K562 (cell line): ENCODE data around the gene AGA. TPM values are rescaled to one million over a fixed set of nuclear protein-coding genes. Genes with fewer than 3 reads are reported as not detected.

Experiments used
- ATAC-seq: fragments of 200-7000 bp; cut with Tn5 transposase; 3 replicates; pipeline ENCODE4 v1.9.1; 2020; ENCODE audit warnings: moderate library complexity
- BruUV-seq: library from RNA; stranded (reverse); fragments of 400-500 nt; replicated peaks from 2 replicates; lab custom pipeline; 2021; lab: Mats Ljungman, UMichigan
- CTCF ChIA-PET: fragments of 300-600 bp; formaldehyde crosslinking; extraction: SDS; loops from one replicate; lab custom pipeline; 2021; ENCODE audit warnings: low intra/inter-chr PET ratio; lab: Yijun Ruan, JAX
- POLR2A ChIA-PET: fragments of 300-600, 350-650 bp; sonication (Branson Sonifier 250); formaldehyde crosslinking; extraction: SDS; loops from one replicate; lab custom pipeline; 2021; ENCODE audit warnings: antibody characterized with exemption, inconsistent platforms; lab: Yijun Ruan, JAX
- DNase-seq, 4 experiments: peaks; one replicate each; pipeline versions ENCODE4 v3.0.0 to v3.0.0-alpha.2; 2011 to 2018; ENCODE audit warnings: low spot score in 3 of 4, mixed read lengths in 3 of 4; ENCODE audit errors: extremely low read depth in 1 of 4
- FAIRE-seq: peaks from 2 replicates; lab custom pipeline; 2011; peaks lifted over from hg19 to GRCh38; lab: Jason Lieb, UNC
- H2AFZ ChIP-seq: 2 replicates; pipeline ENCODE4 v1.6.0; 2011; ENCODE audit warnings: low read depth, low read length, control low read depth, inconsistent platforms
- H3K27ac ChIP-seq: fragments of 200-600 bp; 3 replicates; pipeline ENCODE4 v1.8.0; 2011; ENCODE audit warnings: low read depth, mild to moderate bottlenecking, control low read depth, inconsistent platforms, low read length, moderate library complexity, mixed read lengths; ENCODE audit errors: extremely low read depth
- H3K27me3 ChIP-seq, 2 experiments: fragments of 300-600 bp in 1 of 2; 2 replicates in 1 of 2; 3 replicates in 1 of 2; pipeline versions ENCODE4 v1.6.0 to v1.8.0; 2011; ENCODE audit warnings: inconsistent platforms in 2 of 2, low read length in 2 of 2, mild to moderate bottlenecking in 1 of 2, mixed read lengths in 1 of 2, moderate library complexity in 1 of 2; ENCODE audit not compliant: control insufficient read depth in 2 of 2, insufficient read depth in 2 of 2
- H3K36me3 ChIP-seq: fragments of 300-600 bp; 3 replicates; pipeline ENCODE4 v1.8.0; 2011; ENCODE audit warnings: mild to moderate bottlenecking, low read length, inconsistent platforms; ENCODE audit not compliant: control insufficient read depth, insufficient read depth
- H3K4me1 ChIP-seq, 2 experiments: fragments of 200-600 bp in 1 of 2; replicated peaks in 1 of 2; 2 replicates in 1 of 2; 3 replicates in 1 of 2; pipeline versions ENCODE4 v1.5.1 to v1.8.0; 2011; ENCODE audit warnings: inconsistent platforms in 2 of 2, low read length in 2 of 2, mild to moderate bottlenecking in 1 of 2, mixed read lengths in 1 of 2, moderate library complexity in 1 of 2; ENCODE audit not compliant: control insufficient read depth in 2 of 2, insufficient read depth in 2 of 2
- H3K4me2 ChIP-seq: 2 replicates; pipeline ENCODE4 v1.6.1; 2011; ENCODE audit warnings: low read length, control low read depth, inconsistent platforms, mixed read lengths; ENCODE audit not compliant: insufficient read depth
- H3K4me3 ChIP-seq: fragments of 200-600 bp; sonication (generic), shearing (Covaris generic); 2 replicates; pipeline ENCODE4 v1.5.1; 2016; ENCODE audit warnings: control low read depth, inconsistent platforms
- H3K79me2 ChIP-seq: fragments of 200-600 bp; 3 replicates; pipeline ENCODE4 v1.8.0; 2011; ENCODE audit warnings: low read length, inconsistent platforms; ENCODE audit not compliant: control insufficient read depth, insufficient read depth
- H3K9ac ChIP-seq, 2 experiments: 2 replicates each; pipeline versions ENCODE4 v1.6.0 to v1.6.1; 2011; ENCODE audit warnings: low read depth in 2 of 2, low read length in 2 of 2, control low read depth in 1 of 2, inconsistent platforms in 1 of 2, mild to moderate bottlenecking in 1 of 2, mixed read lengths in 1 of 2; ENCODE audit not compliant: insufficient read depth in 1 of 2
- H3K9me1 ChIP-seq: one replicate; pipeline ENCODE4 v1.6.0; 2011; ENCODE audit warnings: inconsistent platforms, mild to moderate bottlenecking, low read length, moderate library complexity; ENCODE audit not compliant: control insufficient read depth, insufficient read depth
- H3K9me3 ChIP-seq: replicated peaks from 2 replicates; pipeline ENCODE4 v1.5.1; 2011; ENCODE audit warnings: low read depth, low read length, inconsistent platforms; ENCODE audit not compliant: control insufficient read depth, insufficient read depth
- H4K20me1 ChIP-seq: replicated peaks from 2 replicates; pipeline ENCODE4 v1.6.1; 2011; ENCODE audit warnings: low read length, inconsistent platforms, mixed read lengths; ENCODE audit not compliant: control insufficient read depth, insufficient read depth
- CBX1 ChIP-seq: sonication (generic); IDR thresholded peaks from 2 replicates; pipeline ENCODE4 v1.6.1; 2016; ENCODE audit warnings: antibody characterized with exemption, low read depth, mild to moderate bottlenecking
- CREB1 ChIP-seq, 2 experiments: sonication (generic) in 1 of 2; formaldehyde crosslinking in 1 of 2; IDR thresholded peaks; 2 replicates each; pipeline versions ENCODE4 v1.6.1 to v1.8.0; 2012 to 2022; ENCODE audit warnings: inconsistent platforms in 1 of 2, mild to moderate bottlenecking in 1 of 2, missing genetic modification reagents in 1 of 2, moderate library complexity in 1 of 2
- ESRRA ChIP-seq: fragments of 450-650 bp; IDR thresholded peaks from 2 replicates; pipeline ENCODE4 v1.6.1; 2014; ENCODE audit warnings: low read depth, mild to moderate bottlenecking, moderate library complexity, borderline replicate concordance
- MECOM ChIP-seq: fragments of 250-450 bp; sonication (Bioruptor Pico); IDR thresholded peaks from 2 replicates; pipeline ENCODE4 v1.8.0; 2022; ENCODE audit warnings: inconsistent platforms
- POLR3A ChIP-seq: IDR thresholded peaks from 2 replicates; pipeline ENCODE4 v1.6.1; 2011; ENCODE audit warnings: borderline replicate concordance, mild to moderate bottlenecking, moderate library complexity; ENCODE audit not compliant: insufficient read length, insufficient read depth; ENCODE audit errors: extremely low read depth
- TBP ChIP-seq: optimal IDR thresholded peaks from 2 replicates; pipeline ENCODE3; 2011; ENCODE audit warnings: low read depth, low read length, improper control_type of control experiment
- ZNF282 ChIP-seq: sonication (generic); formaldehyde crosslinking; IDR thresholded peaks from 2 replicates; pipeline ENCODE4 v1.8.1; 2023; ENCODE audit warnings: missing genetic modification reagents
- WGBS: fragments of 100-300 bp; shearing (Covaris generic); methylation state at CpG from one replicate; pipeline ENCODE4 v1.1.6; 2016; ENCODE audit warnings: low coverage, mixed read lengths; ENCODE audit not compliant: insufficient coverage; ENCODE audit errors: missing lambda C conversion rate; 5-methylcytosine and 5-hydroxymethylcytosine counted together
- in situ Hi-C: fragments of 300-500 bp; cut with MboI; formaldehyde crosslinking; loops from 4 replicates; pipeline ENCODE4 v1.15.0; 2018; ENCODE audit warnings: inconsistent platforms, mixed read lengths
- intact Hi-C: fragments of 100-400 bp; cut with micrococcal nuclease; formaldehyde crosslinking; loops from 2 replicates; pipeline ENCODE4 v1.14.2; 2022
- polyA plus RNA-seq, 8 experiments: library from polyadenylated mRNA; depleted of rRNA in 4 of 8; stranded (reverse) in 5 of 8; unstranded in 3 of 8; fragments of >200 nt; fragmentation: Nextera tagmentation in 2 of 8; fragmentation: Illumina TruSeq in 1 of 8; extraction: Ambion mirVana in 2 of 8; extraction: Trizol in 1 of 8; gene quantifications; 2 replicates each; pipeline versions ENCODE4 v1.2.1 to v1.2.3, GENCODE V29; 2011 to 2014; ENCODE audit warnings: inconsistent platforms in 1 of 8, missing spikeins in 1 of 8
- total RNA-seq, 7 experiments: library from RNA; depleted of rRNA in 6 of 7; stranded (reverse); fragments of >200 nt in 6 of 7; fragmentation: Illumina TruSeq in 2 of 7; extraction: Trizol in 2 of 7; gene quantifications; 2 replicates each; pipeline versions ENCODE4 v1.2.1 to v1.2.3, GENCODE V29; 2011 to 2021; ENCODE audit warnings: low replicate concordance in 1 of 7
- TF ChIP-seq, protein P1 (sequence below): fragments of 450-650 bp; formaldehyde crosslinking; conservative IDR thresholded peaks from 2 replicates; pipeline ENCODE4 v1.4.0; 2022; ENCODE audit warnings: mild to moderate bottlenecking, missing genetic modification characterization
- TF ChIP-seq, protein P2 (sequence below): fragments of 250-450 bp; sonication (Bioruptor Pico); IDR thresholded peaks from 2 replicates; pipeline ENCODE4 v1.4.0; 2020; ENCODE audit warnings: mild to moderate bottlenecking, moderate library complexity
- TF ChIP-seq, protein P3 (sequence below): IDR thresholded peaks from 2 replicates; pipeline ENCODE4 v1.6.1; 2016; ENCODE audit warnings: missing genetic modification characterization, missing compliant biosample characterization

Gene AGA
- total and polyA plus RNA-seq, 9 of the 15 experiments (the other 6 are each of a cell fraction or from before 2014, with no cell fraction given) = 8.5 to 25.0 (median 12.6) TPM

DNA sequence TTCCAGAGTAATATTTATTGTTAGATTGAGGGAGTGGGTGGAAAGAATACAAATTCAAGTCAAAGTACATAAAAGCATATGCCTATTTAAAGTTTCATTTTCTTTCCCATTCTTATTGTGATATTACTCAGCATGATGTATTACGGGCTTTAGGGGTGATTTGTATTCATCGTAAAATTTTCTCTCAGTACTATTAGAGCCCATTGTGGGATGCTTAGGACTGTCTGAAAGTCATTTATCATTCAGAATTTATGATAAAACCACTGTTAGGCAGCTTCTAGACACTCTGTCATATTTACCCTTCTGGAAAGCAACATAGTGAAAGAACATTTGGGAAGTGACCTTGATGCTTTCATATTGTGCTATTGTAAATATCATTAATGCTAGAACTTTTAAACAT, 45.9 kb downstream of the AGA start:
- no peak for DNase-seq
- no TSS peak for BruUV-seq
- no peak overlapping the region for H3K4me3 ChIP-seq
- peaks cover under 1 to 5% of the 10 kb centered on the region in 2 experiments; a peak in 2 of 5 replicates for H3K27me3 ChIP-seq
- no peaks in the 10 kb centered on the region for H3K4me1 ChIP-seq
- in situ Hi-C loops (no loop called here), intact Hi-C loops (no loop called here)
- H3K9me3 ChIP-seq = no peaks in the 10 kb centered on the region
- ATAC-seq = no peak
- TF ChIP-seq ZNF282 = no peak
- TF ChIP-seq CREB1 (IDR thresholded peaks at IDR 0.05) = no peak
- no peak for TF ChIP-seq CREB1 (CRISPR knock-in tag; IDR thresholded peaks at IDR 0.05)
- TF ChIP-seq, protein P1, sequence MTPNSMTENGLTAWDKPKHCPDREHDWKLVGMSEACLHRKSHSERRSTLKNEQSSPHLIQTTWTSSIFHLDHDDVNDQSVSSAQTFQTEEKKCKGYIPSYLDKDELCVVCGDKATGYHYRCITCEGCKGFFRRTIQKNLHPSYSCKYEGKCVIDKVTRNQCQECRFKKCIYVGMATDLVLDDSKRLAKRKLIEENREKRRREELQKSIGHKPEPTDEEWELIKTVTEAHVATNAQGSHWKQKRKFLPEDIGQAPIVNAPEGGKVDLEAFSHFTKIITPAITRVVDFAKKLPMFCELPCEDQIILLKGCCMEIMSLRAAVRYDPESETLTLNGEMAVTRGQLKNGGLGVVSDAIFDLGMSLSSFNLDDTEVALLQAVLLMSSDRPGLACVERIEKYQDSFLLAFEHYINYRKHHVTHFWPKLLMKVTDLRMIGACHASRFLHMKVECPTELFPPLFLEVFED (CRISPR knock-in tag) = no peak
- TF ChIP-seq POLR3A = no peak
- TF ChIP-seq, protein P2, sequence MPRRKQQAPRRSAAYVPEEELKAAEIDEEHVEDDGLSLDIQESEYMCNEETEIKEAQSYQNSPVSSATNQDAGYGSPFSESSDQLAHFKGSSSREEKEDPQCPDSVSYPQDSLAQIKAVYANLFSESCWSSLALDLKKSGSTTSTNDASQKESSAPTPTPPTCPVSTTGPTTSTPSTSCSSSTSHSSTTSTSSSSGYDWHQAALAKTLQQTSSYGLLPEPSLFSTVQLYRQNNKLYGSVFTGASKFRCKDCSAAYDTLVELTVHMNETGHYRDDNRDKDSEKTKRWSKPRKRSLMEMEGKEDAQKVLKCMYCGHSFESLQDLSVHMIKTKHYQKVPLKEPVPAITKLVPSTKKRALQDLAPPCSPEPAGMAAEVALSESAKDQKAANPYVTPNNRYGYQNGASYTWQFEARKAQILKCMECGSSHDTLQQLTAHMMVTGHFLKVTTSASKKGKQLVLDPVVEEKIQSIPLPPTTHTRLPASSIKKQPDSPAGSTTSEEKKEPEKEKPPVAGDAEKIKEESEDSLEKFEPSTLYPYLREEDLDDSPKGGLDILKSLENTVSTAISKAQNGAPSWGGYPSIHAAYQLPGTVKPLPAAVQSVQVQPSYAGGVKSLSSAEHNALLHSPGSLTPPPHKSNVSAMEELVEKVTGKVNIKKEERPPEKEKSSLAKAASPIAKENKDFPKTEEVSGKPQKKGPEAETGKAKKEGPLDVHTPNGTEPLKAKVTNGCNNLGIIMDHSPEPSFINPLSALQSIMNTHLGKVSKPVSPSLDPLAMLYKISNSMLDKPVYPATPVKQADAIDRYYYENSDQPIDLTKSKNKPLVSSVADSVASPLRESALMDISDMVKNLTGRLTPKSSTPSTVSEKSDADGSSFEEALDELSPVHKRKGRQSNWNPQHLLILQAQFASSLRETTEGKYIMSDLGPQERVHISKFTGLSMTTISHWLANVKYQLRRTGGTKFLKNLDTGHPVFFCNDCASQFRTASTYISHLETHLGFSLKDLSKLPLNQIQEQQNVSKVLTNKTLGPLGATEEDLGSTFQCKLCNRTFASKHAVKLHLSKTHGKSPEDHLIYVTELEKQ (CRISPR knock-in tag) = no peak
- TF ChIP-seq, protein P3, sequence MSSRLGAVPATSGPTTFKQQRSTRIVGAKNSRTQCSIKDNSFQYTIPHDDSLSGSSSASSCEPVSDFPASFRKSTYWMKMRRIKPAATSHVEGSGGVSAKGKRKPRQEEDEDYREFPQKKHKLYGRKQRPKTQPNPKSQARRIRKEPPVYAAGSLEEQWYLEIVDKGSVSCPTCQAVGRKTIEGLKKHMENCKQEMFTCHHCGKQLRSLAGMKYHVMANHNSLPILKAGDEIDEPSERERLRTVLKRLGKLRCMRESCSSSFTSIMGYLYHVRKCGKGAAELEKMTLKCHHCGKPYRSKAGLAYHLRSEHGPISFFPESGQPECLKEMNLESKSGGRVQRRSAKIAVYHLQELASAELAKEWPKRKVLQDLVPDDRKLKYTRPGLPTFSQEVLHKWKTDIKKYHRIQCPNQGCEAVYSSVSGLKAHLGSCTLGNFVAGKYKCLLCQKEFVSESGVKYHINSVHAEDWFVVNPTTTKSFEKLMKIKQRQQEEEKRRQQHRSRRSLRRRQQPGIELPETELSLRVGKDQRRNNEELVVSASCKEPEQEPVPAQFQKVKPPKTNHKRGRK (tag) = no peak
- TF ChIP-seq MECOM (CRISPR knock-in tag) = no peak
- no peak for TF ChIP-seq CBX1
- no peak for TF ChIP-seq ESRRA
- TF ChIP-seq TBP = no peak
- H3K9me1 ChIP-seq = no peaks in the 10 kb centered on the region
- H3K36me3 ChIP-seq = no peaks in the 10 kb centered on the region
- ChIA-PET CTCF (no interaction called here), POLR2A (no interaction called here)
- H4K20me1 ChIP-seq = no peaks in the 10 kb centered on the region
- no peak overlapping the region for H3K27ac ChIP-seq
- no peak overlapping the region for H3K9ac ChIP-seq
- H3K4me2 ChIP-seq = no peak overlapping the region
- no peaks in the 10 kb centered on the region for H3K79me2 ChIP-seq
- no peak for FAIRE-seq
- 8% methylated on average over 2 of the region's 2 CpGs for WGBS
- H2AFZ ChIP-seq = no peak overlapping the region
